Trophoblast cell (in vitro differentiated cells and primary cell): ENCODE results near the gene ARMC12.
A peak's percentile ranks its signal among the peaks of the same experiment; 100 is the strongest.

Experiments used
- DNase-seq, 2 donors: peaks; one replicate each; pipeline ENCODE4 v3.0.0-alpha.2; 2016
- H2AFZ ChIP-seq: 2 replicates; pipeline ENCODE4 v1.6.1; 2013; ENCODE audit warnings: low read length, moderate library complexity, mild to moderate bottlenecking; ENCODE audit not compliant: insufficient read depth, poor library complexity
- H2AK5ac ChIP-seq: 2 replicates; pipeline ENCODE4 v1.6.1; 2013; ENCODE audit warnings: mild to moderate bottlenecking, low read length
- H2BK120ac ChIP-seq: 2 replicates; pipeline ENCODE4 v1.6.1; 2013; ENCODE audit warnings: low read length, mild to moderate bottlenecking, moderate library complexity; ENCODE audit not compliant: insufficient read depth, poor library complexity
- H2BK12ac ChIP-seq: 2 replicates; pipeline ENCODE4 v1.6.1; 2013; ENCODE audit warnings: mild to moderate bottlenecking, low read length, moderate library complexity
- H2BK5ac ChIP-seq: 2 replicates; pipeline ENCODE4 v1.6.1; 2013; ENCODE audit warnings: low read length, low read depth, moderate library complexity, mild to moderate bottlenecking; ENCODE audit not compliant: poor library complexity
- H3K14ac ChIP-seq: 2 replicates; pipeline ENCODE4 v1.6.1; 2013; ENCODE audit warnings: mild to moderate bottlenecking, low read length
- H3K18ac ChIP-seq: 2 replicates; pipeline ENCODE4 v1.6.1; 2013; ENCODE audit warnings: mild to moderate bottlenecking, low read length
- H3K23ac ChIP-seq: 2 replicates; pipeline ENCODE4 v1.6.1; 2013; ENCODE audit warnings: low read length
- H3K27ac ChIP-seq: 2 replicates; pipeline ENCODE4 v1.5.1; 2013; ENCODE audit warnings: low read depth, mild to moderate bottlenecking, inconsistent platforms, low read length, moderate library complexity
- H3K27me3 ChIP-seq: 2 replicates; pipeline ENCODE4 v1.6.1; 2013; ENCODE audit warnings: inconsistent platforms, mild to moderate bottlenecking, low read length, moderate library complexity; ENCODE audit not compliant: insufficient read depth
- H3K36me3 ChIP-seq, 2 experiments: 1 replicate in 1 of 2; 2 replicates in 1 of 2; pipeline ENCODE4 v1.6.1; 2013; ENCODE audit warnings: low read length in 2 of 2, mild to moderate bottlenecking in 2 of 2, moderate library complexity in 1 of 2; ENCODE audit not compliant: insufficient read depth in 2 of 2, control insufficient read depth in 1 of 2
- H3K4ac ChIP-seq: 2 replicates; pipeline ENCODE4 v1.6.1; 2013; ENCODE audit warnings: low read depth, mild to moderate bottlenecking, low read length, moderate library complexity
- H3K4me1 ChIP-seq, 2 experiments: 1 replicate in 1 of 2; 2 replicates in 1 of 2; pipeline ENCODE4 v1.6.1; 2013; ENCODE audit warnings: low read length in 2 of 2, mild to moderate bottlenecking in 2 of 2, moderate library complexity in 1 of 2; ENCODE audit not compliant: insufficient read depth in 2 of 2, control insufficient read depth in 1 of 2
- H3K4me2 ChIP-seq: 2 replicates; pipeline ENCODE4 v1.6.1; 2013; ENCODE audit warnings: inconsistent platforms, mild to moderate bottlenecking, low read length, moderate library complexity
- H3K4me3 ChIP-seq: 2 replicates; pipeline ENCODE4 v1.5.1; 2013; ENCODE audit warnings: mild to moderate bottlenecking, low read depth, low read length, inconsistent platforms
- H3K79me1 ChIP-seq: one replicate; pipeline ENCODE4 v1.6.1; 2013; ENCODE audit warnings: low read length
- H3K79me2 ChIP-seq: 2 replicates; pipeline ENCODE4 v1.6.1; 2013; ENCODE audit warnings: low read length, mild to moderate bottlenecking; ENCODE audit not compliant: control insufficient read depth, insufficient read depth, poor library complexity
- H3K9ac ChIP-seq: 2 replicates; pipeline ENCODE4 v1.6.1; 2013; ENCODE audit warnings: mild to moderate bottlenecking, low read length
- H3K9me3 ChIP-seq: 2 replicates; pipeline ENCODE4 v1.6.1; 2013; ENCODE audit warnings: low read depth, mild to moderate bottlenecking, control low read depth, inconsistent platforms, low read length; ENCODE audit not compliant: insufficient read depth
- H4K12ac ChIP-seq: 2 replicates; pipeline ENCODE4 v1.6.1; 2013; ENCODE audit warnings: low read depth, mild to moderate bottlenecking, low read length, moderate library complexity
- H4K8ac ChIP-seq: 2 replicates; pipeline ENCODE4 v1.6.1; 2013; ENCODE audit warnings: low read depth, mild to moderate bottlenecking, low read length, moderate library complexity
- H4K91ac ChIP-seq: one replicate; pipeline ENCODE4 v1.6.1; 2013; ENCODE audit warnings: low read depth, mild to moderate bottlenecking, low read length, moderate library complexity
- whole genome bisulfite sequencing: extraction: QIAGEN DNeasy Blood & Tissue Kit; methylation state at CpG from one replicate; pipeline ENCODE4 v1.1.7; 2013; ENCODE audit warnings: missing lambda C conversion rate; ENCODE audit not compliant: insufficient read length, insufficient coverage; ENCODE audit errors: extremely low coverage; 5-methylcytosine and 5-hydroxymethylcytosine counted together

The ARMC12 gene

GRCh38 chr6:35765739-35766138 lies 28.9 kb downstream of the ARMC12 start:
- Histone ChIP-seq H3K4me1 (no peaks in the 10 kb centered on the region), H2BK5ac (no peak overlapping the region), H3K4me3 (no peak overlapping the region), H3K18ac (no peak overlapping the region), H3K23ac (no peak overlapping the region), H3K79me2 (no peaks in the 10 kb centered on the region), H4K12ac (no peak overlapping the region), H3K27ac (no peak overlapping the region), H2BK12ac (no peak overlapping the region), H2AFZ (no peak overlapping the region), H3K4ac (no peak overlapping the region), H3K27me3 (no peaks in the 10 kb centered on the region), H2BK120ac (no peak overlapping the region), H3K9ac (no peak overlapping the region), H3K36me3 (no peaks in the 10 kb centered on the region), H2AK5ac (no peak overlapping the region), H3K14ac (no peak overlapping the region), H3K79me1 (no peaks in the 10 kb centered on the region), H4K8ac (no peak overlapping the region), H3K9me3 (no peaks in the 10 kb centered on the region), H4K91ac (no peak overlapping the region), H3K4me2 (no peak overlapping the region)
- no peak for DNase-seq
- no CpG with 5 or more reads among the region's 23 CpGs for WGBS

GRCh38 chr6:35769211-35769610 lies 32.4 kb downstream of the ARMC12 start:
- no peaks in the 10 kb centered on the region for H3K27me3 ChIP-seq
- no peak overlapping the region for H3K4me2 ChIP-seq
- no CpG with 5 or more reads among the region's 4 CpGs for WGBS
- H3K18ac ChIP-seq, result no peak overlapping the region
- H2BK120ac ChIP-seq, result no peak overlapping the region
- H3K4me1 ChIP-seq, result no peaks in the 10 kb centered on the region
- H2BK5ac ChIP-seq, result no peak overlapping the region
- no peak overlapping the region for H2AK5ac ChIP-seq
- H3K79me1 ChIP-seq, result no peaks in the 10 kb centered on the region
- peak; percentile 88 to 96 for DNase-seq
- H3K9me3 ChIP-seq, result no peaks in the 10 kb centered on the region
- H3K23ac ChIP-seq, result no peak overlapping the region
- no peak overlapping the region for H3K14ac ChIP-seq
- H4K12ac ChIP-seq, result no peak overlapping the region
- no peak overlapping the region for H4K8ac ChIP-seq
- H3K9ac ChIP-seq, result no peak overlapping the region
- H4K91ac ChIP-seq, result no peak overlapping the region
- H3K36me3 ChIP-seq, result no peaks in the 10 kb centered on the region
- H2BK12ac ChIP-seq, result no peak overlapping the region
- H3K79me2 ChIP-seq, result no peaks in the 10 kb centered on the region
- H3K27ac ChIP-seq, result no peak overlapping the region
- no peak overlapping the region for H3K4me3 ChIP-seq
- H3K4ac ChIP-seq, result no peak overlapping the region
- no peak overlapping the region for H2AFZ ChIP-seq

DNA sequence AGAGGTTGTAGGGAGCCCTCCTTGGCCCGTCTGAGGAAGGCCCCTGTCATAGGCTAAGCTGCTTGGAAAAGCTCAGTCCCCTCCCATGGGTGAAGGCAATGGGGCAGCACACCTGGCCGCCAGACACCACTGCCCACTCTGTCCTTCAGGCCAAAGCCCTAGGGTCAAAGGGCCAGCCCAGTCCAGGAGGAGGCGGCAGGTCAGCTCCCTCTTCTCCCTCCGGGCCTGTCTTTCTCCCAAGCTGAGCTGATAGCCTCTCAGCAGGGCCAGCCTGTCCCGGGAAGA lies 34.5 kb downstream of the ARMC12 start:
- no peaks in the 10 kb centered on the region for H3K27me3 ChIP-seq
- no peak overlapping the region for H2AFZ ChIP-seq
- no peaks in the 10 kb centered on the region for H3K36me3 ChIP-seq
- H3K79me1 ChIP-seq, result no peaks in the 10 kb centered on the region
- H4K8ac ChIP-seq, result no peak overlapping the region
- no peak overlapping the region for H3K18ac ChIP-seq
- H2AK5ac ChIP-seq, result no peak overlapping the region
- H3K9me3 ChIP-seq, result no peaks in the 10 kb centered on the region
- H3K27ac ChIP-seq, result no peak overlapping the region
- no peak overlapping the region for H2BK120ac ChIP-seq
- no peak overlapping the region for H3K4ac ChIP-seq
- H3K9ac ChIP-seq, result no peak overlapping the region
- H3K4me2 ChIP-seq, result no peak overlapping the region
- H3K79me2 ChIP-seq, result no peaks in the 10 kb centered on the region
- H2BK12ac ChIP-seq, result no peak overlapping the region
- no CpG with 5 or more reads among the region's 5 CpGs for WGBS
- no peak overlapping the region for H4K91ac ChIP-seq
- H3K4me3 ChIP-seq, result no peak overlapping the region
- H3K4me1 ChIP-seq, result no peaks in the 10 kb centered on the region
- no peak overlapping the region for H3K23ac ChIP-seq
- no peak overlapping the region for H3K14ac ChIP-seq
- H2BK5ac ChIP-seq, result no peak overlapping the region
- no peak overlapping the region for H4K12ac ChIP-seq
- no peak for DNase-seq

DNA sequence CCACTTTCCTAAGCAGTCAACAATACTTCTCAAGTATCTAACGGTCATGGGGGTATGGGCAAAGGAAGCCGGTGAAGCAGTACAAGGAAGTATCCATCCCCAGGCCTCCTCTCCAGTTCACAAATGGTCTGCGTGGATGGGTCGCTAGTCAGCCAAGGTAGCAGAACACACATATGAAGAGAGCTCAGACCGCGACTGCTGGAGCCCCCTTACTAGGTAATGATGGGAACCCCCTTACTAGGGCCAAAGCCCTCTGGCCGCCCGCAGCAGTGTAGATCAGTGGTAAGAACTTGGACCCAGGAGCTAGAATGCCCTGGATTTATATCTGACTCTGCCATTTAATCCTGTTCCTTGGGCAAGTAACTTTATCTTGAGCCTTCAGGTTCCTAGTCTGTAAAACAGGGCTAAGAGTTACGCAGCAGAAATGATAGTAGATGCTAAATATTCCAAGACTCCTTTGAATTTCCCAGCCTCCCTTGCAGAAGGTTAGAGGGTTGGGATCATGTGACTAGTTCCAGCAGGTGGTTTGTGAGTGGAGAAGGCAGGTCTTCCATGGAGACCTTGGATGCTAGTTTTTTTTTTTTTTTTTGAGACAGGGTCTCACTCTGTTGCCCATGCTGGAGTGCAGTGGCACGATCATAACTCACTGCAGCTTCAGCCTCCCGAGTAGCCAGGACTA lies 37.4 kb downstream of the ARMC12 start:
- Histone ChIP-seq H3K9me3 (peaks cover under 1% of the 10 kb centered on the region), H3K4me2 (no peak overlapping the region), H3K18ac (no peak overlapping the region), H4K8ac (no peak overlapping the region), H3K23ac (no peak overlapping the region), H2BK12ac (no peak overlapping the region), H3K14ac (no peak overlapping the region), H3K9ac (no peak overlapping the region), H3K4me3 (no peak overlapping the region), H3K4me1 (peaks cover 3 to 6% of the 10 kb centered on the region in 2 experiments), H2AFZ (no peak overlapping the region), H2BK5ac (no peak overlapping the region), H3K27me3 (no peaks in the 10 kb centered on the region), H2AK5ac (no peak overlapping the region), H4K12ac (no peak overlapping the region), H2BK120ac (no peak overlapping the region), H3K27ac (no peak overlapping the region), H3K36me3 (no peaks in the 10 kb centered on the region), H3K4ac (no peak overlapping the region), H3K79me2 (no peaks in the 10 kb centered on the region), H3K79me1 (no peaks in the 10 kb centered on the region), H4K91ac (no peak overlapping the region)
- WGBS, result no CpG with 5 or more reads among the region's 11 CpGs
- peak in 1 of 2 donors; percentile 50 for DNase-seq
